OCI-LY7 (cell line): ENCODE measurements around the gene AK2.

Experiments used
- EZH2phosphoT487 ChIP-seq: fragments of 200-600 bp; sonication (generic); IDR thresholded peaks from 2 replicates; pipeline ENCODE4 v1.6.1; 2018; ENCODE audit warnings: low read depth, borderline replicate concordance, mild to moderate bottlenecking, mixed run types, antibody characterized with exemption, low read length, moderate library complexity, mixed read lengths
- TF ChIP-seq, protein P1 (sequence below): fragments of 200-600 bp; sonication (generic); conservative IDR thresholded peaks from 2 replicates; pipeline ENCODE4 v1.5.1; 2014; ENCODE audit warnings: mild to moderate bottlenecking, antibody characterized with exemption, low read length, moderate library complexity, mixed read lengths

DNA sequence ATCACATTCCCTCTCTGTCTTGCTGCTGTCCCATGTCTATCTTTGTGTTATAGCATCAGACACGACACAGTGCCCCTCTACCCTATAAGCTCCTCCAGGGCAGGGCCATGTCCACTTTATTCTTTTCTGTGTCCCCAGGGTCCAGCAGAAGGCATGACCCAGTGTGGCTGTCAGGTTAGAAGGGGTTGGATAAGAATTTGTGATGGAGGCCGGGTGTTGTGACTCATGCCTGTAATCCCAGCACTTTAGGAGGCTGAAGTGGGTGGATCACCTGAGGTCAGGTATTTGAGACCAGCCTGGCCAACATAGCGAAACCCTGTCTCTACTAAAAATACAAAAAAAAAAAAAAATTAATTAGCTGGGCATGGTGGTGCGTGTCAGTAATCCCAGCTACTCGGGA is 45.8 kb downstream of the AK2 start:
- TF ChIP-seq, protein P1, sequence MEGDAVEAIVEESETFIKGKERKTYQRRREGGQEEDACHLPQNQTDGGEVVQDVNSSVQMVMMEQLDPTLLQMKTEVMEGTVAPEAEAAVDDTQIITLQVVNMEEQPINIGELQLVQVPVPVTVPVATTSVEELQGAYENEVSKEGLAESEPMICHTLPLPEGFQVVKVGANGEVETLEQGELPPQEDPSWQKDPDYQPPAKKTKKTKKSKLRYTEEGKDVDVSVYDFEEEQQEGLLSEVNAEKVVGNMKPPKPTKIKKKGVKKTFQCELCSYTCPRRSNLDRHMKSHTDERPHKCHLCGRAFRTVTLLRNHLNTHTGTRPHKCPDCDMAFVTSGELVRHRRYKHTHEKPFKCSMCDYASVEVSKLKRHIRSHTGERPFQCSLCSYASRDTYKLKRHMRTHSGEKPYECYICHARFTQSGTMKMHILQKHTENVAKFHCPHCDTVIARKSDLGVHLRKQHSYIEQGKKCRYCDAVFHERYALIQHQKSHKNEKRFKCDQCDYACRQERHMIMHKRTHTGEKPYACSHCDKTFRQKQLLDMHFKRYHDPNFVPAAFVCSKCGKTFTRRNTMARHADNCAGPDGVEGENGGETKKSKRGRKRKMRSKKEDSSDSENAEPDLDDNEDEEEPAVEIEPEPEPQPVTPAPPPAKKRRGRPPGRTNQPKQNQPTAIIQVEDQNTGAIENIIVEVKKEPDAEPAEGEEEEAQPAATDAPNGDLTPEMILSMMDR = no peak
- TF ChIP-seq EZH2phosphoT487 = no peak
